Smooth muscle cell (in vitro differentiated cells): Measurements from ENCODE around the gene CD300LF. TPM values are rescaled to one million over a fixed set of nuclear protein-coding genes. Genes with fewer than 3 reads are reported as not detected.

Experiments
- DNase-seq: peaks from one replicate; lab custom pipeline; 2025; ENCODE audit not compliant: unreplicated experiment; lab: John Stamatoyannopoulos, UW
- H2AFZ ChIP-seq: fragments of 200-600 bp; sonication (generic); 2 replicates; pipeline ENCODE4 v1.6.0; 2016; ENCODE audit warnings: antibody characterized with exemption, low read depth, mild to moderate bottlenecking
- H3F3A ChIP-seq: fragments of 200-600 bp; sonication (generic); 2 replicates; pipeline ENCODE4 v1.6.0; 2017; ENCODE audit warnings: antibody characterized with exemption, low read depth
- H3K27ac ChIP-seq: fragments of 200-600 bp; sonication (generic); 2 replicates; pipeline ENCODE4 v1.5.1; 2016; ENCODE audit warnings: low read depth, mild to moderate bottlenecking
- H3K27me3 ChIP-seq: fragments of 200-600 bp; sonication (generic); 2 replicates; pipeline ENCODE4 v1.6.1; 2016; ENCODE audit warnings: low read depth, mild to moderate bottlenecking
- H3K36me3 ChIP-seq: fragments of 200-600 bp; sonication (generic); 2 replicates; pipeline ENCODE4 v1.5.1; 2016; ENCODE audit warnings: low read depth
- H3K4me1 ChIP-seq: fragments of 200-600 bp; sonication (generic); 2 replicates; pipeline ENCODE4 v1.5.1; 2016; ENCODE audit warnings: low read depth
- H3K4me2 ChIP-seq: fragments of 200-600 bp; sonication (generic); 2 replicates; pipeline ENCODE4 v1.6.0; 2016; ENCODE audit warnings: mild to moderate bottlenecking
- H3K4me3 ChIP-seq: fragments of 200-600 bp; sonication (generic); 2 replicates; pipeline ENCODE4 v1.5.1; 2016; ENCODE audit warnings: mild to moderate bottlenecking
- H3K79me2 ChIP-seq: fragments of 200-600 bp; sonication (generic); 2 replicates; pipeline ENCODE4 v1.6.0; 2016; ENCODE audit warnings: low read depth, mild to moderate bottlenecking
- H3K9ac ChIP-seq: fragments of 200-600 bp; sonication (generic); 2 replicates; pipeline ENCODE4 v1.6.0; 2016; ENCODE audit warnings: low read depth
- H3K9me3 ChIP-seq: fragments of 200-600 bp; sonication (generic); replicated peaks from 2 replicates; pipeline ENCODE4 v1.5.1; 2016; ENCODE audit warnings: low read depth
- H4K20me1 ChIP-seq: fragments of 200-600 bp; sonication (generic); 2 replicates; pipeline ENCODE4 v1.6.0; 2016; ENCODE audit warnings: low read depth
- CTCF ChIP-seq: fragments of 200-600 bp; sonication (generic); IDR thresholded peaks from 2 replicates; pipeline ENCODE4 v1.5.1; 2017; ENCODE audit warnings: borderline replicate concordance, mild to moderate bottlenecking, antibody characterized with exemption; ENCODE audit not compliant: insufficient read depth, poor library complexity, severe bottlenecking
- WGBS: methylation state at CpG from one replicate; pipeline ENCODE4 v1.1.7; 2016; ENCODE audit warnings: low lambda C conversion rate; 5-methylcytosine and 5-hydroxymethylcytosine counted together
- polyA plus RNA-seq: library from polyadenylated mRNA; unstranded; fragments of >200 nt; fragmentation: Nextera tagmentation; extraction: Ambion mirVana; gene quantifications from 2 replicates; pipeline ENCODE4 v1.2.1, GENCODE V29; 2016
- total RNA-seq: library from RNA; depleted of rRNA; stranded (reverse); fragments of >200 nt; gene quantifications from 2 replicates; pipeline ENCODE4 v1.2.3, GENCODE V29; 2014

CD300LF gene
- total and polyA plus RNA-seq, 2 experiments from 2014 or later: not detected

GRCh38 chr17:74663561-74663960 lies 49.2 kb downstream of the CD300LF start:
- no peak for DNase-seq
- 69% methylated on average over 3 of the region's 3 CpGs for WGBS
- no peaks in the 10 kb centered on the region for H3K9me3 ChIP-seq

GRCh38 chr17:74659889-74660288 lies 52.8 kb downstream of the CD300LF start:
- peaks cover 40% of the 10 kb centered on the region for H3K27me3 ChIP-seq
- WGBS: 78% methylated on average over 4 of the region's 4 CpGs

More at GRCh38 chr17:74663561-74663960, 49.2 kb downstream of the CD300LF start:
- Histone ChIP-seq H3K79me2 (no peaks in the 10 kb centered on the region), H3K9ac (no peak overlapping the region), H3K4me2 (no peak overlapping the region), H2AFZ (no peak overlapping the region), H3F3A (no peaks in the 10 kb centered on the region), H3K4me3 (no peak overlapping the region), H4K20me1 (no peaks in the 10 kb centered on the region), H3K27ac (no peak overlapping the region), H3K36me3 (no peaks in the 10 kb centered on the region), H3K4me1 (no peaks in the 10 kb centered on the region), H3K27me3 (peaks cover 70% of the 10 kb centered on the region)
- no peak for TF ChIP-seq CTCF

GRCh38 chr17:74658620-74659019 lies 54.1 kb downstream of the CD300LF start:
- no peak for TF ChIP-seq CTCF
- Histone ChIP-seq H3K79me2 (no peaks in the 10 kb centered on the region), H3K4me1 (no peaks in the 10 kb centered on the region), H3K4me3 (no peak overlapping the region), H2AFZ (no peak overlapping the region), H3K27ac (no peak overlapping the region), H3K27me3 (peaks cover 39% of the 10 kb centered on the region), H3F3A (no peaks in the 10 kb centered on the region), H3K4me2 (no peak overlapping the region), H3K36me3 (no peaks in the 10 kb centered on the region), H4K20me1 (no peaks in the 10 kb centered on the region), H3K9ac (no peak overlapping the region), H3K9me3 (no peaks in the 10 kb centered on the region)
- DNase-seq: no peak
- 85% methylated on average over 6 of the region's 6 CpGs for WGBS

More at GRCh38 chr17:74659889-74660288, 52.8 kb downstream of the CD300LF start:
- Histone ChIP-seq H3K4me1 (no peaks in the 10 kb centered on the region), H4K20me1 (no peaks in the 10 kb centered on the region), H3K4me2 (no peak overlapping the region), H3K9ac (no peak overlapping the region), H2AFZ (no peak overlapping the region), H3K27ac (no peak overlapping the region), H3F3A (no peaks in the 10 kb centered on the region), H3K9me3 (no peaks in the 10 kb centered on the region), H3K36me3 (no peaks in the 10 kb centered on the region), H3K79me2 (no peaks in the 10 kb centered on the region), H3K4me3 (no peak overlapping the region)
- no peak for DNase-seq
- no peak for TF ChIP-seq CTCF

GRCh38 chr17:74654742-74655141 lies 58.0 kb downstream of the CD300LF start:
- no peak for DNase-seq
- Histone ChIP-seq H3F3A (peaks cover 7% of the 10 kb centered on the region), H4K20me1 (no peaks in the 10 kb centered on the region), H3K27me3 (peaks cover 25% of the 10 kb centered on the region), H3K36me3 (no peaks in the 10 kb centered on the region), H3K4me1 (no peaks in the 10 kb centered on the region), H3K4me3 (no peak overlapping the region), H3K27ac (no peak overlapping the region), H2AFZ (no peak overlapping the region), H3K9ac (no peak overlapping the region), H3K9me3 (no peaks in the 10 kb centered on the region), H3K4me2 (no peak overlapping the region), H3K79me2 (no peaks in the 10 kb centered on the region)
- 39% methylated on average over 5 of the region's 5 CpGs for WGBS
- TF ChIP-seq CTCF: no peak
